Measurements from ENCODE around the gene CDC25B.

DNA sequence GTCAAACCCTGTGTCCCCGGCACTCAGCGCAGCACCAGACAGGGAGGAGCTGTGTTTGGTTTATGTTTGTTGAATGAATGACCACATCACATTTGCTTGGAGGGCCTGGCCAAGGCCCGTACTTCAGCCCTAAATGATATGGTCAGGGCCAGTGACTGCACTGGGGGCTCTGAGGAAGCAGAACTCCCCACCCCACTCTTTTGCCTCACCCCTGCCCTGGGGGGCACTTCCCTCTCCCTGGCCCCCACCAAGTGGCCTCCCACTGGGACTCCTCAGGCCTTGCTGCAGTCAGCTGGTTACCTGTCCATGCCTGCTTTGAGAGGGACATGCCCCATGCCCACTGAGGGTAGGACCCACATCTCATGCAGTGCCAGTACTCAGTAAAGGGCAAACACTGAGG is 31.5 kb upstream of the CDC25B start:
- TF ChIP-seq RCOR1 (conservative IDR thresholded peaks at IDR 0.05; ENCODE audit: low read depth, low read length) (no peak), RAD21 (IDR thresholded peaks at IDR 0.05; ENCODE audit: insufficient read depth, low read depth, low read length) (no peak), POLR2A (IDR thresholded peaks at IDR 0.05; ENCODE audit: low read depth, low read length) (no peak)

Data from GM12878 (cell line).